Activated gamma-delta T cell treated with Interleukin-2 at 50 U/mL for 16 hours (primary cell): Measurements from ENCODE around the gene DGKZ.
A peak's percentile ranks its signal among the peaks of the same experiment; 100 is the strongest.
"Not testable (repeated sequence)": the region's sequence is repeated elsewhere in the genome, so short reads cannot be mapped to it uniquely, and the experiment has no call there.

Source experiments
- DNase-seq: peaks from one replicate; pipeline ENCODE4 v3.0.0-alpha.2; 2020

Gene DGKZ

GRCh38 chr11:46346886-46347636 is at the start of gene DGKZ:
Gene DGKZ (plus strand): TSS chr11:46347463. CDS start chr11:46347660, 197 bp downstream.
- DNase-seq = peak; percentile 87

- no peak for DNase-seq
These were observed 48.4 kb upstream of the DGKZ start for GRCh38 chr11:46298699-46299433.

GRCh38 chr11:46299451-46299961 is 47.8 kb upstream of the DGKZ start:
- DNase-seq = no peak

- DNase-seq = no peak
These were observed 47.0 kb upstream of the DGKZ start for GRCh38 chr11:46300270-46300669.

- no peak for DNase-seq
These were observed 44.4 kb upstream of the DGKZ start for GRCh38 chr11:46302866-46303265.

GRCh38 chr11:46304036-46304435 is 43.2 kb upstream of the DGKZ start:
- DNase-seq = not testable (repeated sequence)

- no peak for DNase-seq
These were observed 42.6 kb upstream of the DGKZ start for GRCh38 chr11:46304605-46305179.

GRCh38 chr11:46305295-46305694 is 42.0 kb upstream of the DGKZ start:
- no peak for DNase-seq

GRCh38 chr11:46306296-46306853 is 40.9 kb upstream of the DGKZ start:
- DNase-seq = no peak

- no peak for DNase-seq
These were observed 39.9 kb upstream of the DGKZ start for GRCh38 chr11:46307369-46307768.

GRCh38 chr11:46307785-46308341 is 39.4 kb upstream of the DGKZ start:
- DNase-seq = no peak

- DNase-seq = peak; percentile 61
These were observed 38.4 kb upstream of the DGKZ start for GRCh38 chr11:46308631-46309419.

GRCh38 chr11:46309814-46310259 is 37.4 kb upstream of the DGKZ start:
- DNase-seq = no peak

GRCh38 chr11:46315033-46315738 is 32.1 kb upstream of the DGKZ start:
- DNase-seq = peak; percentile 75

GRCh38 chr11:46315783-46316563 is 31.3 kb upstream of the DGKZ start:
- no peak for DNase-seq

GRCh38 chr11:46319074-46319453 is 28.2 kb upstream of the DGKZ start:
- DNase-seq = no peak

GRCh38 chr11:46321757-46322156 is 25.5 kb upstream of the DGKZ start:
- DNase-seq = no peak

- DNase-seq = no peak
These were observed 24.5 kb upstream of the DGKZ start for GRCh38 chr11:46322759-46323158.

GRCh38 chr11:46326813-46327416 is 20.3 kb upstream of the DGKZ start:
- DNase-seq = no peak

GRCh38 chr11:46327829-46328228 is 19.4 kb upstream of the DGKZ start:
- no peak for DNase-seq
